ENCODE measurements around the gene NFILZ.
A peak's percentile ranks its signal among the peaks of the same experiment; 100 is the strongest.

Gene NFILZ, protein sequence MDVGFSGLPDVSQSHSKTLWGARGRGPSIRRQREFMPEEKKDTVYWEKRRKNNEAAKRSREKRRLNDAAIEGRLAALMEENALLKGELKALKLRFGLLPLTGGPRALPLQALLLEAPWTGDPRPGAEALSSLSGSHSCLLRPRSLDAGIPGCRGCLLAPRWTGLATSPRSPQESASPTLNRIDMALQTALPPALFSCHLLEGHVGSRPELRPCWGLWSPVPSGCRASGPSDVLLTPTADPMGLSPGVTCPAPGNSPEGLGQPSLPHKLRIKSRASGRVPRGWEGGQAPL

DNA sequence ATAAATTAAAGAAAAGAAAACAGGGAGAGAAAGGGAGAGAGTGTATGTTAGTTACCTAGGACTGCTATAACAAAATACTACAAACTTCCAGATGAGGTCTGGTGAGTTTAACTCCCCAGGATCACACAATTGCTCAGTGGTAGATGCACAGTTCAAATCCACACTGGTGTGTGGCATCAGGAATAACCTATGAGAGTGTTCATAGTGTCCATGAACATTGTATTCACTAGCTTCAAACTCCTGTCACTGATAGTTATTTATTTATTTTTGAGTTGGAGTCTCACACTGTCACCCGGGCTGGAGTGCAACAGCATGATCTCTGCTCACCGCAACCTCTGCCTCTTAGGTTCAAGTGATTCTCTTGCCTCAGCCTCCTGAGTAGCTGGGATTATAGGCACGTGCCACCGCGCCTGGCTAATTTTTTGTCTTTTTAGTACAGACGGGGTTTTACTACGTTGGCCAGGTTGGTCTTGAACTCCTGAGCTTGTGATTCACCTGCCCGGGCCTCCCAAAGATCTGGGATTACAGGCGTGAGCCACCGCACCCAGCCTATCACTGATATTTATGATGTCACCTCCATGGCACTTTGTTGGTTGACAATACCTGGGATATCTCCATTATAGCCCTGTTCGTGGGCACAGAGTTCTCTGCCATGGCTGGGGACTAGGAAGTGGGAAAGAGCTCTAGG lies at the start of gene NFILZ:
Gene NFILZ (plus strand): TSS at position 638 of the 688 bp plus-strand sequence. CDS start 46,133 bp downstream, outside the sequence.
- DNase-seq: no peak

DNA sequence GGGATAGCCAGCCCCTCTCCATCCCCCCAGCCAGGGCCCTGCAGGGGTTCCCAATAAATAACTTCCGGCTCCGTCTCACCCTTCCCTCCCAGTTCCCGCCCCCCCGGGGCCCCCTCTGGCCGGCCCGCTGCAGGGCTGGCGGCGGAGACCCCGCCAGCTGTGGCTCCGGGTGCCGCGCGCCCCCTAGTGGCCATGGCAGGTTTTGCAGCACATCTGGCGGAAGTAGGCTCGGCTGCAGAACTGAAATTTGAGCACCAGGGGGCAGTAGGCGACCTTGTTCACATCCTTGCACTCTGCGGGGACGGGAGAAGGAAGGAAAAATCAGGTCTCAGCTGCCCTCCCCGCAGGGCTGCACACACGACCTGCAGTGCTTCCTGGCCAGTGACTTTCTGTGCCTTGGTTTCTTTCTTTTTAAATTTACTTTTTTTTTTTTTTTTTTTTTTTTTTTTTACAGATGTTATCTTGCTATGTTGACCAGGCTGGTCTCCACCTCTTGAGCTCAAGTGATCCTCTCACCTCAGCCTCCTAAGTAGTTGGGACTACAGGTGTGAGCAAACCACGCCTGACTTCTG lies 49.6 kb upstream of the NFILZ start:
- DNase-seq: peak; percentile 87 to 89

DNA sequence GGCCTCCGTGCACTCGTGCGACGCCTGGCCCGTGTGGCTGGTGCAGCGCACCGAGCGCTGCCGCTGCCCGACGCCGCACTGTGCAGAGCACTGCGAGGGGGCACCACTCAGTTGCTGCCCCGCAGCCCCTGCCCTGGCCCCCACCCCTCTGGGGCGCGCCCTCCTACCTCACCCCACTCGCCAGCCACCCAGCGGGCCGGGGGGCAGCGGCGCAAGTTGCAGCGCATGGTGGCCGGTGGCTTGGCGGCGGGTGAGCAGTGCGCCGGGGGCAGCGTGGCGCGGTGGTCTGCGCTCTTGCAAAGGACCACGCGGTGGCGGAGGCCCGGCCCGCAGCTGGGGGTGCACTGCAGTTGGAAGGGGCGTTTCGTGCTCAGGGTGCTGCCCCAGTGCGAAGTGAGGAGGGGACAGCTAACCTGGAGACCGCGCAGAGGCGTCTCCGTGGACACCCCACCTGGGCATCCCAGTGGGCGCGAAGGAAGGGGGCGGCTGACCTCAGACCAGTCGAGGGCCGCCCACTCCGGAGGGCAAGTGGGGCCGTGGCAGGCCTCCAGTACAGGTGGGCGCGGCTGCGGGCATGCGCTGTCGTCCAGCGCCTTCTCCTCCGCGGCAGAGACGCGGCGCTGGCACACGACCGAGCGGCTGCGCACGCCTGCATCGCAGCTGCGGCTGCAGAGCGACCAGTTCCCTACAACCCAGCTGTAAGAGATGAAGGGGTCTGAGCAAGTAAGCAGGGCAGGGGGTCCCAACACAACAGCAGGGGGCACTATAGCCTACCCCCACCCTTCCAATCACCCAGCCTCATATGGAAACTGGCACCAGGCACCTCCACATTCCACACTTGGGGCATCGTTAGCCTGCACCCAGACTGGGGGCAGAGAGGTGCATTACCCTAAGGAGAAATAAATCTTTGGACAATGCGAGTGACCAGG lies 45.2 kb upstream of the NFILZ start:
- DNase-seq: no peak

DNA sequence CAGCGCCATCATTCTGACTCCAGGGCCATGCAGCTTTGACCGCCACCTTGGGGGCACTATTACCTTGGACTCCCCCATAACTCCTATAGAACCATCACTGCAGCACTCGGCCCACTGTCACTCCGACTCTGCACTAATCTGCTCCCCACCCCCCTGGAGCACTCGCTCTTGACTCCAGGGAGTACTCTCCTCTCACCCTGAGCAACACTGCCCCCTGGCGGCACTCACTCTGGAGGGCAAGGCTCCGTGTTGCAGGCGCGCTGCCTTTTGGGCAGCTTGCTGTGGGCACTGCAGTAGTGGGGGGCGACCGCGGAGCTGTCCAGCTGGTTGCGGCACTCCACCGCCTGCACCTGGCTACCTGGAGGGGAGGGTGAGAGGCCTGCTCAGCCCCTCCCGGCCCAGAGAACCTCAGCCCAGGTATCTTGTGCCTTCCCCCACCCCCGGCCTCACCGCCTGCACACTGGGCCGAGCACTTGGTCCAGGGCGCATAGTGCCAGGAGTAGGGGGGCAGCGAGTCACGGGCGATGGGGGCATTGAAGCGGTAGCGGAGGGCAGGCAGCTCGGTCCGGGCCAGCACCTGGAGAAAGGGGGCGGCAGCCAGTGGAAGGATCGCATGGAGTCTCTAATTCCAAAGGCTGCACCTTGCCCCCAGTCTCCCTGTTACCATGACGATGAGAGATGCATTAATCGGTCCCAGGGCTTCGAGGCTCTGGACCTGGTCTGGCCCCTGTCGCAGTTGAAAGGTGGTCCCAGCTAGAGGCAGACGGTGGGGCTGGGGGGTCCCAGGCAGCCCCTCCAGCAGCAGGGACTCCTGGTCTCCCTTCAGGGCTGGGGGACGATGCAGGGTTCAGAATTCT lies 44.3 kb upstream of the NFILZ start:
- DNase-seq: peak; percentile 71

DNA sequence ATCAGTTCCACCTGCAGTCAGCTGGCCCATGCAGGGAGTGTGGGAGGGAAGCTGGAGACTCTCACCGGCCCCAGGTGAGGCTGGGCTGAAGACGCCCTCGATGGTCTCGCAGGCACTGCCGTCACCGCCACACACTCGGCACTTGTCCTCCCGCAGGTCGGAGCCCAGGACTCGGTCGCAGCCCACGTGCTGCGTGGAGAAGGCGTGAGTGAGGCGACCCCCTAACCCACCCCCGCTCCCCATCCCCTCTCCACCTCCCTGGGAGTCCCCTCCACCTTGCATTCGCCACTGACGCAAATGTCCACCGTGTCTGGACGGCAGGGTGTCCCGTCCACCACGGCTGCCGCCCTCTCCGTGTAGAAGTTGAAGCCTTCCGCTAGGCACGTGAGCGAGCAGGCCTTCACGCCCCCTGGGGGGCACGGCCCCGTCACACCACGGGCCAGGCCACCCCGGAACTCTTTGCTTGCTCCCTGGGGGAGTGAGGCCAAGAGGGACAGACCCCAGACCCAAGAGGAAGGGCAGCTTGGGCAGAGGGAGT lies 41.2 kb upstream of the NFILZ start:
- DNase-seq: no peak

DNA sequence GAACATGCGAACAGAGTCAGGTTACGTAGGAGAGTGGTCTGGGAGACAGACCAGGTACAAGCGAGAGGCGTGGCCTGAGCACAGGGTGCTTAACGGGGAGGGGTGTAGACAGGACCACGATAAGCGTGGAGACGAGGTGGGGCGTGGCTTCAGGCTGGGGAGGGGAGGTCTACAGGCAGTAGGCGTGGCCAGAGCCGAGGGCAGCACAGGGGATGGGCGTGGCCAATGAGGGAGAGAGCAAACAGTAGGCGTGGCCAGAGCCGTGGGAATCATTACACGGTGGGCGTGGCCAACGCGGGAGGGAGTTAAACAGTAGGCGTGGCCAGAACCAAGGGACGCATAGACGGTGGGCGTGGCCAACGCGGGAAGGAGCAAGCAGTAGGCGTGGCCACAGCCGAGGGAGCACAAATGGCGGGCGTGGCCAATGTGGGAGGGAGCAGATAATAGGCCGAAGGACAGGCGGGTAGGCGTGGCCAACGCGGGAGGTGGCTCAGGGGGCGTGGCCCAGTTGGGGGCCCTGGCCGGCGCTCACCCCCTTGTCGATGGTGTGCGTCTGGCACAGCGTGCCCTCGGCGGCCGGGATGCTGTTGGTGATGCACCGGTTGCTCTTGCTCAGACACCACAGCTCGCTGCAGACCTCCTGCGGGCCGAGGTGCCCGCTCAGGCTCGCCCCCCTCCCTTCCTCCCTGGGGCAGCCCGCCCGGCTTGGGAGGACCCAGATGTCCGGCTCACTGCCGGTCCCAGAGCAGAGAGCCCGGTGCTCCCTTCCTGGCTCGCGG lies 38.0 kb upstream of the NFILZ start:
- peak; percentile 94 to 95 for DNase-seq

DNA sequence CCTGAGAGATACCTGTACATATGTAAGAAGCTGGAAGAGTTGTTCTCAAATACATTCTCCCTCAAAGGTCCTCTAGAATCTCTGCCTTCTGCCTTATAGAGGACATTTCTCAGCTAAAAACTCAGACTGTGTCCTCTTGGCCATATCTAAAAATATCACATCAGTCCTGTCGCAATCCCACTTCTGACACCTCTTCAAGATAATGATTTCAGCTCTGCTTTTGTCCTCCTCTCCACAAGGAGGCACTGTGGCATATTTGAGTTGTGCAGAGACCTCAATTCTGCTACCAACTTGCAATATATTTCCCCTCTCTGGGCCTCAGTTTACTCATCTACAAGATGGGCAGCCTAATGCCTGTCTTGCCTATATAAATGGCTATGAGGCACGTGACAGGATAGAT lies 36.5 kb upstream of the NFILZ start:
- no peak for DNase-seq

DNA sequence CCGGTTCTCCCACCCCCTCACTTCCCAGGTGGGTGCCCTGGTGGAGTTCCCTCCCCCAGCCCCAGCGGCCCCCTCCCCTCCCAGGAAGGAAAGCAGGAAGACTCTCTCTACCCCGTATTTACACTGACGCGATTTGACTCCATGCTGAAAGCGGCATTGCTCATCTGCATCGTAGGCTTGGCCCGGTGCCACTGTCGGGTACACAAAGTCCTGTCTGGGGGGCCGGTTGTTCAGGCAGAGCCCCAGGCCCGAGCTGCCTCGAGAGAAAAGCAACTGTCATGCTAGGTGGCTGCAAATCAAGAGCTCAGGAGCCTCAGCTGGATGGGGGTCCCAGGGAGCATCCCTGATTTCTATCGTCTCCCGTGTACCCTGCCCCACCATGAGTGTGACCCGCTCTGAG lies 34.8 kb upstream of the NFILZ start:
- DNase-seq: no peak

DNA sequence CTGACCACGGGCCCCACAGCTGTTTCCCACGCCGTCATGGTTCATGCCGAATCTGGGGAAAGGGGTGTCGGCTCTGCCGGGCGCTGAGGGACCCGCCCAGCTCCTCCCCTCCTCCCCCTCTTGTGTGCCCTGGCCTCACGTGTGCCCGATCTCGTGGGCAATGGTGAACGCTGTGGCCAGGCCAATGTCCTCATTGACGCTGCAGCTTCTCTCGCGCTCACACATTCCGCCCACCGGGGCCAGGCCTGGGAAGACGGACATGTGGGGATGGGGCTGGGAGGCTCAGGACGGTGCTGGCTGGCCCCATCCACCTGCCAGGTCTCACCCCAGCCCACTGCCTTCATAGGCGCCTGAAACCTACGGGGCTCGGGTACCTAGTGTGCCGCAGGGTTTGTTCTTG lies 34.3 kb upstream of the NFILZ start:
- no peak for DNase-seq

DNA sequence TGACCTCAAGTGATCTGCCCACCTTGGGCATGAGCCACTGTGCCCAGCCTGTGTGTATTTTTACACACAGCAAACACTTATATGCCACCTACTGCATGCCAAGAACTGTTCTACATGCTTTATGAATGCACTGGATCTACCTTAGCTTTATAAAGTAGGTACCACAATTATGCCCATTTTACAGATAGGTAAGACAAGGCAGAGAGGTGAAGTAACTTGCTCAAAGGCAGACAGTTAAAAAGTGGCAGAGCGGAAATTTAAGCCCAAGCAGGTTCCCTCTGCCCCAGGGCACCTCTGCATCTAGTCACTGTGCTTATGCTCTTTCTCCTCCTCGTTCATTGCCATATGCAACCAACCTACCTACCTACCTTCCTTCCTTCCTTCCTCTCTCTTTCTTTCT lies 30.4 kb upstream of the NFILZ start:
- no peak for DNase-seq

DNA sequence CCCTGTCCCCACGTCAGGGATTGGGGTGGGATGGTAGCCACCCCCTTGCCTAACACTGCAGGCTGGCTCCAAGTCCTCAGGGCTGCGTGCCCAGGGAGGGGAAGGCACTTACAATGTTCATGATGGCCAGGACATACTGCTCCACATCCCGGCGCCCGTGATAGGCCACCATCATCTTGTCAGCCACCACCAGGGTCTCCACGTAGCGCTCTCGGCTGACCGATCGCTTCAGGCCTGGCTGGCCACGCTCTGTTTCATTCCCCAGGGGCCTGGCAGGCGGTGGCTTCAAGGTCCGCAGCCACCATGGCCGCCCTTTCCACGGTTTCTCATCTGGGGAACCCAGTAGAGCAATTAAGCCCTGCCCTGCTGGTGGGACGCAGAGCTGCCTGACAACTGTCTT lies 29.6 kb upstream of the NFILZ start:
- DNase-seq: no peak

DNA sequence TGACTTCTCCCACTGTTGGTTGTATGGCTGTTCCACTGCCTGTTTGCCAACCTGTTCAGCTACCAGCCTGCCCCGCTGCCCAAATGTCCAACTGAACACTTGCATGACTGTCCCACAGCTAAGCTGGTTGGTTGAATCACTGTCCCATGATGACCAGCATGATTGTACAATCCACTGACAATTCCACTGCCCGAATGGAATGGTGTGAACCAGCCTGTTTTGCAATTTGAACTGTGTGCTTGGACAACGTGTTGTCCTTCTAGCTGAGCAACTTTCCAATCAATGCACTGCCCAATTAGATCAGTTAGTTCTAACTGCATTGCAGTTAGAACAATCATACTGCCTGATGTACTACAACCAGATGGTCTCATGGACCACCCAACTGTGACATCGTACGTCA lies 28.6 kb upstream of the NFILZ start:
- no peak for DNase-seq

DNA sequence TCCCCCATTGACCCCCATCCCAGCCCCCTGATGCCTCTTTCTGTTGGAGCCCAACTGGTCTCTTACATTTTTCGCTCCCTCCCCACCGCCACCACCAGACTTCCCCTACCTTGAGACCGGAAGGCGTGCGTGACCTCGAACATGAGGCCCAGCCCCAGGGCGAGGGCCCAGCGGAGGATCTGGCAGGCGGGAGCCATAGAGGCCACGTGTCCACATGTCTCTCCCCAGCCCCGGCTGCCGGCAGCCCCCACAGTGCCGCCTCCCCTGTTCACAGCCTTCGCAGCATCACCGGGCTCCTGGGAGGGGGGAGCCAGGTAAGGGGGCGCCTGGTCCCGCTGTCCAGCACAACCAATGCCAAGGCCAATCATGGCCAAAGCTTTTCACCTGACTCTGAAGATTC lies 24.9 kb upstream of the NFILZ start:
- no peak for DNase-seq

DNA sequence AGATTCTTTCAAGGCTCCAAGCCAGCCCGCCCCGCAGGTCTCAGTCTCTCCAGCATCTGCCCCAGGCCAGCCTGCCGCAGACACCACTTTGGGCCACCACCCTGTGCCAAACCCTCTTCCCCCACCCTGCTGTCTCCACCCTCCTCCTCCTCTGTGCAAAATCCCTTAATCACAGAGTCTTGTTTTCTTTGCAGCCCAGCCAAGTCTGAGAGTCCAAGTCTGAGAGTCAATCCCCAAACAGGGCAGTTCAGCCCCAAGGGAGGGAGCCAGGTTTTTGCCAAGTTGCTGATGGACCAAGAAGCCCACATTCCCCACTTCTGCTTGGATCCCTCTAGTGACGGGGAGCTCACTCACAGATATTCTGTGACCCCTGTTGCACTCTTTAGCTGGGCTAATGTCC lies 23.0 kb upstream of the NFILZ start:
- DNase-seq: no peak

DNA sequence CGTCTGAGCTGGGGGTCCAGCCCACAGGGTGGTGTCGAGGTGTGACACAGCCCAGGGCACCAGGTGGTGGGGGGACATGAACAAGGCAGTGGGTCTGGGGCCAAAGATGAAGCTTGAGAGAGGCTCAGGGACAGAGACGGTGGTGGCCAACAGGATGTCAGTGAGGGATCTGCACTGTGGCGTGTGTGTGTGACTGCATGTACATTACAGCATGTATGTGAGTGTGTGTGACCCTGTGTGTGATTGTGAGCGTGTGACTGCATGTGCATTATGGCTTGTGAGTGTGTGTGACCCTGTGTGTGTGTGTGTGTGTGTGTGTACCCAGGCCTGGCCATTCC lies 21.5 kb upstream of the NFILZ start:
- no peak for DNase-seq

DNA sequence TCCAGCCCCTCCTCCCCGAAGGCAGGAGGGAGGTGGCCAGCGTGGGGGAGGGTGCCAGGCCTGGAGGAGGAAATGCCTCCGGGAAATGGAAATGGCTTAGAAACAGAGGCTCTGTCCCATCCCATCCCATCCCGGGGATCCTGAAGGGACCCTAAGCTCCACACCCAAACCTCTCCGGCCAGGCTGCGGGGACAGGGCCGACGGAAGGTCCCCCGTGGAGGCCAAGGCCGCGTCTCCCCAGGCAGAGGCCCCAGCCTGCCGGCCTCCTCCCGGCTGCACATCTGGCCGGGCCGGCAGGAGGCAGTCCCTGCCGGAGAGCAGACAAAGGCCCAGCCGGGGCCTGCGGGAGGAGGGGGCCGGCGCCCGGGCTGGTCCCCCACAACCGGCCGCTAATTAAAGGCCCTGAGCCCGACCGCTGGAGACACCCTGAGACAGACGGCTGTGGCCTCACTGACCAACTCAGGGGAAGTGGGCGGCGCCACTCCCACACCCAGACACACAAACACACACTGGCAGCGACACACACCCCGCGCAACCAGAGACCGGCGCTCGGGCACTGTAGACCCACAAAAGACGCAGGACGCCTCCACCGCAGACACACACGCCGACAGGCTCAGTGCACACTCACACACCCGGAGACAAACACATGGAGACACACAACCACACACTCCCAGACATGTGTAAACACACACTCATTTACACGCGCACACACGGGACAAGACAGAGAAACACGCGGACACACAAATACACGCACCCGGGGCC lies 21.0 kb upstream of the NFILZ start:
- DNase-seq: peak; percentile 26 to 30

DNA sequence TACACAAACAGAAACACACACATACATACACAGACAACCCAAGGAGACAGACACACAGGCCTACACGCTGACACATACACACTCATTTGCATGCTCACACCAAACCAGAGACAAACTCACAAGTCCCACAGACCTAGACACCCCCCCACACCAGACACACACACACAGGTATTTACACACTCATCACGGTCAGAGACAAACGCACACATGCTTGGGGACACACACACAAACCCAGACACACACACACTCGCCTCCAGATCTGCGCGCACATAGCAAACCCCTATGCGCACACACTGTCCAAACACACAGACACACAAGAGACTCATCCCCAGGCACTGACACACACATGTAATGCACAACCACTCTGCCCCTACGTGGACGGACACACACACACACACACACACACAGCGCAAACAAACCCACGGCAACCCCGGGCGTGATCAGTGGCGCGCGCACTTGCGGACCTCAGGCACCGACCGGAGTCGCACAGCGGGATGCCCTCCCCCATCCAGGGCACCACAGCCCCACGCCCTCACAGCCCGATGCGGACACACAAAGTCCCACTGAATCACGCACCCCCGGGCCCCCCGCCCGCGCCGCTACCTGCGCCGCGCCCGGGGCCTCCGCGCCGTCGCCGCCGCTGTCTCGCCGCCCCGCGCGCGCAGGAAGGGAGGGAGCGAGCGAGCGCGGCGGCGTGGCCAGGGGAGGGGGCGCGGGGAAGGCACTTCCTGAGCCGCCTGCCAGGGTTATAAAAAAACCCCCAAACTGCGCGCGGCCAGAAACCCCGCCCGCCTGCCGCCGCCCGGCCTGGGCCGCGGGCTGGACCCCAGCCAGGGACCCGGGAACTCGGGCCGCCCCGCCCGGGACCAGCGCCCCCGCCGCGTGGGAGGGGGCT lies 20.1 kb upstream of the NFILZ start, which contains the start of gene ADAMTS10:
Gene ADAMTS10 (minus strand): TSS at position 675 of the 895 bp plus-strand sequence. CDS start 5,005 bp downstream, outside the sequence.
- DNase-seq: peak; percentile 41 to 44

DNA sequence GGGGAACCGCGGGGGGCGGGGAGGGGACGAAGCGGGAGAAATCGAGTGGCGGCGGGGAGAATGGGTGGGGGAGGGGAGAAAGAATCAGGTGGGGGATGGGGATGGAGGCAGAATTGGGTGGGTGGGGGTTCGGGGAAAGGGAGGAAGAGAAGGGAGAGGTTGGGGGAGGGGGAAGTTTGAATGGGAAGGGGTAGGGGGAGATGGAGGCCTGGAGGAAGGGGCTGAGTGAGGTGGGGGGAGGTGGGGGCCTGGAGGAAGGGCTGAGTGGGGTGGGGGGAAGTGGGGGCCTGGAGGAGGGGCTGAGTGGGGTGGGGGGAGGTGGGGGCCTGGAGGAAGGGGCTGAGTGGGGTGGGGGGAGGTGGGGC lies 19.5 kb upstream of the NFILZ start:
- no peak for DNase-seq

DNA sequence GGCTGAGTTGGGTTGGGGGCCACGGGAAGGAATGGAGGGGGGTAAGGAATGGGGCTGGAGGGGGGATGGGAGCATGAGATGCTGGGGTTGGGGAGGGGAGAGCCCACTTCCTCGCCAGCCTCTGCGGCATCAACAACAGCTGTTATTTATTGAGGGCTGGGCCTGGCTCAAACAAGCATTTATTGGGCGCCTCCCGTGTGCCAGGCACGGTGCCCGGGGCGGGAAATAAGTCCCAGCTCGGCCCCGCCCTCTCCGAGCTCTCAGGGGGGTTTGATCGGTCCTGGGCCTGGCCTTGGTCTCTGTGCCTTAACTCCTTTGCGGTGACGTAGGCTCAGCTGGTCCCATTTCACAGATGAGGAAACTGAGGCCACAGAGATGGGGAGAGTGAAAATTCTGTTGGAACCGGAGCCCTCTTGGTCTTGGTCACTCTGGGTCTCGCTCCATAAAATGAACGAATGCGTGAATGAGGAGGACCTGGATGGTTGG lies 19.0 kb upstream of the NFILZ start:
- DNase-seq: no peak

Measured in stimulated activated CD4-positive, alpha-beta T cell treated with anti-CD3 and anti-CD28 coated beads, Interleukin-2, amount 100 ng/mL, for 24 hours (primary cell).